Duodenal mucosa (tissue), 2 donors: ENCODE measurements around the gene MYL4.

Source experiments
- H3K27ac ChIP-seq: one replicate; pipeline ENCODE4 v1.7.0; 2013; ENCODE audit warnings: low read depth, low read length
- H3K27me3 ChIP-seq, 2 donors: one replicate each; pipeline ENCODE4 v1.7.0; 2013; ENCODE audit warnings: low read length in 2 of 2, control low read depth in 1 of 2; ENCODE audit not compliant: insufficient read depth in 2 of 2, control insufficient read depth in 1 of 2
- H3K36me3 ChIP-seq, 2 donors: one replicate each; pipeline ENCODE4 v1.7.0; 2013; ENCODE audit warnings: low read length in 2 of 2, control low read depth in 1 of 2; ENCODE audit not compliant: insufficient read depth in 2 of 2, control insufficient read depth in 1 of 2
- H3K4me1 ChIP-seq, 2 donors: one replicate each; pipeline ENCODE4 v1.7.0; 2013; ENCODE audit warnings: low read length in 2 of 2, control low read depth in 1 of 2; ENCODE audit not compliant: insufficient read depth in 2 of 2, control insufficient read depth in 1 of 2
- H3K4me3 ChIP-seq, 2 donors: one replicate each; pipeline ENCODE4 v1.7.0; 2013; ENCODE audit warnings: low read length in 2 of 2, low read depth in 1 of 2
- H3K9ac ChIP-seq, 2 donors: one replicate each; pipeline ENCODE4 v1.7.0; 2013; ENCODE audit warnings: low read length in 2 of 2, low read depth in 1 of 2
- H3K9me3 ChIP-seq, 2 donors: one replicate each; pipeline ENCODE4 v1.7.0; 2013; ENCODE audit warnings: low read length in 2 of 2, control low read depth in 1 of 2; ENCODE audit not compliant: control insufficient read depth in 1 of 2

MYL4 gene

DNA sequence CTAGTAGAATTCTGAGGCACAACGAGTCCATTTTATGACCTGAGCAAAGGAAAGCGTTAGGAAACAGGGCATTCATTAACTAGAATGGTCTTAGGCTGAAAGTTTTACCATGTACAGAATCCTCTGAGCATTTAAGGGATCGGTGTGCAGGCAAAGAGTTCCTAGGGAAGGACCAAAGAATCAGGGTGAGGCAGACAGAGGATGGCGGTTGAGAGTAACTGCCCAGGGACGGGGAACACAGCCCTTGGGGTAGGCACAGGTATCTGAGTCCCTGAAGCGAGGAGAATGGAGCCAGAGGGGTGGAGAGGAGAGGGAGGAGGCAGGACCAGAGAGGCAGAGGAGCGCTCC lies 30.4 kb downstream of the MYL4 start:
- peaks cover 11 to 12% of the 10 kb centered on the region in 2 donors for H3K4me1 ChIP-seq
- no peak overlapping the region for H3K9ac ChIP-seq
- no peak overlapping the region for H3K27ac ChIP-seq
- H3K9me3 ChIP-seq = peaks cover 0 to 5% of the 10 kb centered on the region in 2 donors
- no peak overlapping the region for H3K4me3 ChIP-seq
- no peaks in the 10 kb centered on the region for H3K27me3 ChIP-seq
- no peaks in the 10 kb centered on the region for H3K36me3 ChIP-seq

GRCh38 chr17:47239967-47240651 lies 31.0 kb downstream of the MYL4 start:
- no peak overlapping the region for H3K4me3 ChIP-seq
- H3K9me3 ChIP-seq = peaks cover 0 to 5% of the 10 kb centered on the region in 2 donors
- no peak overlapping the region for H3K9ac ChIP-seq
- no peaks in the 10 kb centered on the region for H3K27me3 ChIP-seq
- no peaks in the 10 kb centered on the region for H3K36me3 ChIP-seq
- peaks cover 11 to 12% of the 10 kb centered on the region in 2 donors for H3K4me1 ChIP-seq
- no peak overlapping the region for H3K27ac ChIP-seq

DNA sequence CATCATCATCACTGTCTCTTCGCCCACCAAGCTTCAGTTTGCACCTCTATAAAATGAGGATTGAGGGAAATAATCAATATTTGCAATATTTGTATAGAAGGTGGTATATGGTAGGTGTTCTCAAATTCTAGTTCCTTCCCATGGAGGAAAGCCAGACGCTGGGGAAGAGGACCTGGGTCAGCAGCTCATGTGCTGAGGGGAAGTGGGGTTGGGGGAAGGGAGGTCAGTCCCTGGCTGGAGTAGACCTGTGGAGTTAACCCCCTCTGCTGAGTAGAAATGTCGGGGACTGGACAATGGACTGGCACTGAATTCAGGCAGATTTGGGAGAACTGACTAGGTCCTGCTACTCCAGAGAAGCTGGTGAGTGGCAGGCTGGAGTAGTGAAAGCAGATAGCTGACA lies 31.7 kb downstream of the MYL4 start:
- no peak overlapping the region for H3K4me3 ChIP-seq
- H3K36me3 ChIP-seq = no peaks in the 10 kb centered on the region
- no peaks in the 10 kb centered on the region for H3K27me3 ChIP-seq
- no peak overlapping the region for H3K27ac ChIP-seq
- no peak overlapping the region for H3K9ac ChIP-seq
- H3K9me3 ChIP-seq = peaks cover 0 to 5% of the 10 kb centered on the region in 2 donors
- peaks cover 11 to 12% of the 10 kb centered on the region in 2 donors for H3K4me1 ChIP-seq

- Histone ChIP-seq H3K9me3 (no peaks in the 10 kb centered on the region), H3K36me3 (no peaks in the 10 kb centered on the region), H3K27ac (no peak overlapping the region), H3K4me1 (peaks cover 11 to 12% of the 10 kb centered on the region in 2 donors), H3K9ac (no peak overlapping the region), H3K27me3 (no peaks in the 10 kb centered on the region), H3K4me3 (no peak overlapping the region)
Measured at GRCh38 chr17:47242648-47243047, 33.5 kb downstream of the MYL4 start.

DNA sequence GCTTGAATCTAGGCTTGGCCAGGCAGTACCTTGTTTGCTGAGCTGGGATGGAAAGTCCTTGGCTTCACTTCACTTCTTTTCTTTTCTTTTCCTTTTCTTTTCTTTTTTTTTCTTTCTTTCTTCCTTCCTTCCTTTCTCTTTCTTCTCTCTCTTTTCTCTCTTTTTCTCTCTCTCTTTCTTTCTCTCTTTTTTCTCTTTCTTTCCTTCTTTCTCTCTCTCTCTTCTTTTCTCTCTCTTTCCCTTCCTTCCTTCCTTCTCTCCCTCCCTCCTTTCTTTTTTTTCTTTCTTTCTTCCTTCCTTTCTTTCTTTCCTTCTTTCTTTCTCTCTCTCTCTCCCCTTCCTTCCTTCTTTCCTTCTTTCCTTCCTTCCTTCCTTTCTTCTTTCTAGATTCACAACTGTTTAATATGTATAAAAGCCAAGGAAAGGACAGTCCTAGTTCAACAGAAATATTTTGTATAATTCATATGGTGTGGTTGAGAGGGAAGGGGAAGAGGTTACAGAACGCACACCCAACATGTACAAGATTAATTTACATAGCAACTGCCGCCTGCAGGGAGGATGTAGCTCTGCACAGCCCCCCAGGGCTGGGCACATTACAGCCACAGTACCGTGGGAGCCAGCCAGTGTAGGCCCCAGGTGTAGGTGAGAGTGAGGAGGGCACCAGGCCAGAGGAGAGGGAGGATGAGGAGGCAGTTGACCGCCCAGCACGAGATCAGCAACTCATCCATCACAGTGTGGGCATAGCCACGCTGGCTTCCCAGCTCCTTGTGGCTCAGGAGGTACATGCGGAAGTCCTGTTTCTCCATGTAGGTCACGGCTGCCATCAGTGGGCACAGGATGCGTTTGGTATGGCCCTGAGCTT lies 34.8 kb downstream of the MYL4 start:
- peaks cover 11 to 12% of the 10 kb centered on the region in 2 donors for H3K4me1 ChIP-seq
- H3K36me3 ChIP-seq = no peaks in the 10 kb centered on the region
- no peaks in the 10 kb centered on the region for H3K27me3 ChIP-seq
- H3K4me3 ChIP-seq = no peak overlapping the region
- no peak overlapping the region for H3K9ac ChIP-seq
- H3K27ac ChIP-seq = no peak overlapping the region
- no peaks in the 10 kb centered on the region for H3K9me3 ChIP-seq

GRCh38 chr17:47244697-47245096 lies 35.5 kb downstream of the MYL4 start:
- no peaks in the 10 kb centered on the region for H3K9me3 ChIP-seq
- no peak overlapping the region for H3K9ac ChIP-seq
- no peaks in the 10 kb centered on the region for H3K27me3 ChIP-seq
- H3K4me3 ChIP-seq = no peak overlapping the region
- H3K27ac ChIP-seq = no peak overlapping the region
- peaks cover 9% of the 10 kb centered on the region in 2 donors for H3K4me1 ChIP-seq
- no peaks in the 10 kb centered on the region for H3K36me3 ChIP-seq

DNA sequence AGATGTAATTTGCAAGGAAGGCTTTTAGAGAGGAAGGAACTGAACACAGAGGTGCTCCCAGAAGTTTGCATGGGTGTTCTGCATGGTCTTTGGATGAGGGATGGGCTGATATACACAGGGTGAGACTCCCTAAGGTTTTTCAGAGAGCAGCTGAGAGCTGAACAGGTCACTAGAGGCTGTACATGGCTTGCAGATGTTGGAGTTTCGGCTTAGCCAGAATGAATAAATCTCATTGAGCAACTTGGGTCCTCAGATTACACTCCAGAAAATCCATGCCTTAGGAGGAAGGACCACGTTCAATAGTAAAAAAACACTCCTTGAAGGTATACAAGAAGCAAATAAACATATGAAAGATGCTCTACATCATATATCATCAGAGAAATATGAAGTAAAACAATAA lies 37.0 kb downstream of the MYL4 start:
- H3K9ac ChIP-seq = no peak overlapping the region
- H3K4me3 ChIP-seq = no peak overlapping the region
- H3K4me1 ChIP-seq = no peaks in the 10 kb centered on the region
- no peaks in the 10 kb centered on the region for H3K9me3 ChIP-seq
- H3K27ac ChIP-seq = no peak overlapping the region
- no peaks in the 10 kb centered on the region for H3K27me3 ChIP-seq
- no peaks in the 10 kb centered on the region for H3K36me3 ChIP-seq

- Histone ChIP-seq H3K4me1 (peaks cover 10 to 11% of the 10 kb centered on the region in 2 donors), H3K9me3 (no peaks in the 10 kb centered on the region), H3K36me3 (no peaks in the 10 kb centered on the region), H3K27ac (no peak overlapping the region), H3K4me3 (no peak overlapping the region), H3K9ac (no peak overlapping the region), H3K27me3 (peaks cover 3 to 10% of the 10 kb centered on the region in 2 donors)
Measured at GRCh38 chr17:47250855-47251254, 41.7 kb downstream of the MYL4 start.

DNA sequence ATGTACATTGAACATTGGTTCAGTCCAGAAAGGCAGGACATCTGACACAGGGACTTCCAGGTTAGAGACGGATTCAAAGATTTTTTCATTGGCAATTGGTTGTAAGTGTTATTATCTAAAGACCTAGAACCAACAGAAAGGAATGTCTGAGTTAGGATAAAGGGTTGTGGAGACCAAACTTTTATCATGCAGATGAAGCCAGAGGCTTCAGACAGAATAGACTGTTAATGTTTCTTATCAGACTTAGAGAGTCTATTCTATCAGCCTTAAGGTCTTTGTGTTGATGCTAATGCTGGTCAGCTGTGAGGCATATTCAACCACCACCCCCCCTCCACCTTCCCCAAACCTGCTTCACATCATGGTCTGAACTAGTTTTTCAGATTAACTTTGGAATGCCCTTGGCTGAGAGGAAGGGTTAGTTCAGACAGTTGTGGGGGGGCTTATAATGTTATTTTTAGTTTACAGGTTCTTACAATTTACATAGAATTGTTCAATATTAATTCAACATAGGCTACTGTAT lies 42.3 kb downstream of the MYL4 start:
- peaks cover 6 to 10% of the 10 kb centered on the region in 2 donors for H3K27me3 ChIP-seq
- H3K27ac ChIP-seq = no peak overlapping the region
- no peaks in the 10 kb centered on the region for H3K9me3 ChIP-seq
- no peak overlapping the region for H3K9ac ChIP-seq
- H3K4me1 ChIP-seq = peaks cover 10 to 11% of the 10 kb centered on the region in 2 donors
- H3K36me3 ChIP-seq = no peaks in the 10 kb centered on the region
- no peak overlapping the region for H3K4me3 ChIP-seq

DNA sequence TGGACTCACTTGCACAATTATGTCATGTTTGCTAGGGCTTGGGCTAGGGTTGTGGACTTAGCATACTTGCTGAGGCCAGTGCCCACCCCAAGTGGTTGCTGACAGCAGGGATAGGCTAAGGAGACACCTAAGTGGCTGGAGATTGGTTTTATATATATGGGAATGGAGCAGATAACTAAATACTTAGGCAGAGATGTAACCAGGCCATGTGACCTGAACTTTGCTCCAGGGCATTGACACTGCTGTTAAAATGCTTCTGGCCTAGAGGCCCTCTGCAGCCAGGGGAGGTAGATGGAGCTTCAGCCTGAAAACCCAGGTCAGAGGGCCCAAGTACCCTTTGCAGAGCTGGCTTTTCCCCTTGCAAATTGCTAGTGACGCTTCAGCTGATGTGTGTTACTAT lies 43.1 kb downstream of the MYL4 start:
- Histone ChIP-seq H3K4me1 (peaks cover 10 to 11% of the 10 kb centered on the region in 2 donors), H3K27ac (no peak overlapping the region), H3K36me3 (no peaks in the 10 kb centered on the region), H3K9ac (no peak overlapping the region), H3K4me3 (no peak overlapping the region), H3K9me3 (no peaks in the 10 kb centered on the region), H3K27me3 (peaks cover 6 to 10% of the 10 kb centered on the region in 2 donors)
